H9 (cell line): Measurements from ENCODE around the gene ERRFI1. TPM values are rescaled to one million over a fixed set of nuclear protein-coding genes. Genes with fewer than 3 reads are reported as not detected.

ENCODE experiments used
- DNase-seq: peaks from one replicate; pipeline ENCODE4 v3.0.0-alpha.2; 2017
- H2AFZ ChIP-seq: one replicate; pipeline ENCODE4 v1.6.1; 2013; ENCODE audit warnings: mild to moderate bottlenecking, low read length, control low read depth, moderate library complexity
- H2AK5ac ChIP-seq: 2 replicates; pipeline ENCODE4 v1.6.1; 2013; ENCODE audit warnings: low read length, control low read depth, mixed read lengths; ENCODE audit not compliant: insufficient read length
- H2BK120ac ChIP-seq: one replicate; pipeline ENCODE4 v1.6.1; 2013; ENCODE audit warnings: low read depth, mild to moderate bottlenecking, low read length, control low read depth, inconsistent platforms; ENCODE audit not compliant: poor library complexity, severe bottlenecking
- H2BK12ac ChIP-seq: 2 replicates; pipeline ENCODE4 v1.6.1; 2013; ENCODE audit warnings: low read length, control low read depth, mixed read lengths, low read depth; ENCODE audit not compliant: insufficient read length
- H2BK15ac ChIP-seq: 2 replicates; pipeline ENCODE4 v1.6.1; 2013; ENCODE audit warnings: low read depth, low read length, control low read depth
- H2BK20ac ChIP-seq: one replicate; pipeline ENCODE4 v1.6.1; 2013; ENCODE audit warnings: low read depth, mild to moderate bottlenecking, low read length, control low read depth, inconsistent platforms; ENCODE audit not compliant: poor library complexity, severe bottlenecking
- H2BK5ac ChIP-seq: 2 replicates; pipeline ENCODE4 v1.6.1; 2013; ENCODE audit warnings: low read length, control low read depth, mixed read lengths; ENCODE audit not compliant: insufficient read length
- H3K14ac ChIP-seq: 2 replicates; pipeline ENCODE4 v1.6.1; 2013; ENCODE audit warnings: low read length, control low read depth; ENCODE audit not compliant: insufficient read depth
- H3K18ac ChIP-seq: 2 replicates; pipeline ENCODE4 v1.6.1; 2013; ENCODE audit warnings: low read depth, mild to moderate bottlenecking, mixed read lengths, low read length, control low read depth; ENCODE audit not compliant: insufficient read length
- H3K23ac ChIP-seq: 2 replicates; pipeline ENCODE4 v1.6.1; 2013; ENCODE audit warnings: low read length, control low read depth, mixed read lengths, low read depth; ENCODE audit not compliant: insufficient read length
- H3K23me2 ChIP-seq: 2 replicates; pipeline ENCODE4 v1.6.1; 2013; ENCODE audit warnings: low read depth, mild to moderate bottlenecking, mixed read lengths, low read length, control low read depth; ENCODE audit not compliant: insufficient read length, poor library complexity, severe bottlenecking
- H3K27ac ChIP-seq: 2 replicates; pipeline ENCODE4 v1.5.1; 2013; ENCODE audit warnings: low read length, control low read depth, mixed read lengths, low read depth; ENCODE audit not compliant: insufficient read length
- H3K27me3 ChIP-seq: 2 replicates; pipeline ENCODE4 v1.6.1; 2013; ENCODE audit warnings: low read length, control low read depth, inconsistent platforms; ENCODE audit not compliant: insufficient read depth
- H3K4ac ChIP-seq: 2 replicates; pipeline ENCODE4 v1.6.1; 2013; ENCODE audit warnings: low read depth, mild to moderate bottlenecking, control low read depth, inconsistent platforms, low read length, moderate library complexity
- H3K4me1 ChIP-seq: 2 replicates; pipeline ENCODE4 v1.6.1; 2013; ENCODE audit warnings: low read length, control low read depth, inconsistent platforms; ENCODE audit not compliant: insufficient read depth
- H3K4me2 ChIP-seq: 2 replicates; pipeline ENCODE4 v1.6.1; 2013; ENCODE audit warnings: low read length, control low read depth, mixed read lengths; ENCODE audit not compliant: insufficient read length, insufficient read depth
- H3K56ac ChIP-seq: 2 replicates; pipeline ENCODE4 v1.6.1; 2013; ENCODE audit warnings: low read depth, mild to moderate bottlenecking, mixed read lengths, low read length, control low read depth; ENCODE audit not compliant: insufficient read length
- H3K79me1 ChIP-seq: 2 replicates; pipeline ENCODE4 v1.6.1; 2013; ENCODE audit warnings: low read depth, mild to moderate bottlenecking, moderate library complexity, low read length, control low read depth, inconsistent platforms; ENCODE audit not compliant: insufficient read depth, poor library complexity, severe bottlenecking
- H3K79me2 ChIP-seq: 2 replicates; pipeline ENCODE4 v1.6.1; 2013; ENCODE audit warnings: low read length, control low read depth, inconsistent platforms; ENCODE audit not compliant: insufficient read depth
- H3K9ac ChIP-seq: 2 replicates; pipeline ENCODE4 v1.6.1; 2013; ENCODE audit warnings: low read length, control low read depth, mixed read lengths; ENCODE audit not compliant: insufficient read length; ENCODE audit errors: extremely low read depth
- H3K9me3 ChIP-seq: one replicate; pipeline ENCODE4 v1.6.1; 2013; ENCODE audit warnings: low read depth, low read length, inconsistent platforms; ENCODE audit not compliant: control insufficient read depth
- H3T11ph ChIP-seq: one replicate; pipeline ENCODE4 v1.6.1; 2013; ENCODE audit warnings: mild to moderate bottlenecking, low read length, control low read depth, inconsistent platforms
- H4K20me1 ChIP-seq: one replicate; pipeline ENCODE4 v1.6.1; 2013; ENCODE audit not compliant: control insufficient read depth, insufficient read length, insufficient read depth
- H4K5ac ChIP-seq: 2 replicates; pipeline ENCODE4 v1.6.1; 2013; ENCODE audit warnings: low read depth, mild to moderate bottlenecking, mixed read lengths, low read length, control low read depth; ENCODE audit not compliant: insufficient read length
- H4K8ac ChIP-seq: replicated peaks from 2 replicates; pipeline ENCODE4 v1.6.1; 2013; ENCODE audit warnings: low read length, control low read depth, mixed read lengths, low read depth; ENCODE audit not compliant: insufficient read length
- H4K91ac ChIP-seq: 2 replicates; pipeline ENCODE4 v1.6.1; 2013; ENCODE audit warnings: low read depth, mild to moderate bottlenecking, moderate library complexity, mixed read lengths, low read length, control low read depth; ENCODE audit not compliant: insufficient read length
- H3K27ac Mint-ChIP-seq, 3 experiments: 2 replicates in 2 of 3; 3 replicates in 1 of 3; pipeline ENCODE4 v1.8.0; 2020 to 2021; ENCODE audit warnings: mixed read lengths in 3 of 3, mild to moderate bottlenecking in 1 of 3, moderate library complexity in 1 of 3
- H3K27me3 Mint-ChIP-seq: 2 replicates; pipeline ENCODE4 v1.8.0; 2021; ENCODE audit warnings: low read depth, mild to moderate bottlenecking, moderate library complexity, mixed read lengths
- H3K36me3 Mint-ChIP-seq, 3 experiments: 2 replicates in 2 of 3; 3 replicates in 1 of 3; pipeline ENCODE4 v1.8.0; 2020 to 2021; ENCODE audit warnings: low read depth in 3 of 3, mixed read lengths in 3 of 3; ENCODE audit not compliant: insufficient read depth in 1 of 3
- H3K4me1 Mint-ChIP-seq, 2 experiments: 2 replicates each; pipeline ENCODE4 v1.8.0; 2020; ENCODE audit warnings: mixed read lengths in 2 of 2
- H3K4me3 Mint-ChIP-seq, 2 experiments: 2 replicates in 1 of 2; 3 replicates in 1 of 2; pipeline ENCODE4 v1.8.0; 2020 to 2021; ENCODE audit warnings: mild to moderate bottlenecking in 2 of 2, mixed read lengths in 2 of 2, moderate library complexity in 1 of 2
- H3K9me3 Mint-ChIP-seq, 2 experiments: 2 replicates in 1 of 2; 3 replicates in 1 of 2; pipeline ENCODE4 v1.8.0; 2020; ENCODE audit warnings: mild to moderate bottlenecking in 2 of 2, mixed read lengths in 2 of 2, moderate library complexity in 1 of 2
- CTCF ChIP-seq: fragments of 200-600 bp; sonication (generic); conservative IDR thresholded peaks from 3 replicates; pipeline ENCODE4 v1.8.0; 2021; ENCODE audit warnings: antibody characterized with exemption, mild to moderate bottlenecking
- WGBS: extraction: QIAGEN DNeasy Blood & Tissue Kit; methylation state at CpG from one replicate; pipeline ENCODE4 v1.1.7; 2013; ENCODE audit warnings: missing lambda C conversion rate, low lambda C conversion rate, mixed read lengths; ENCODE audit not compliant: insufficient read length; ENCODE audit errors: extremely low coverage; 5-methylcytosine and 5-hydroxymethylcytosine counted together
- total RNA-seq: library from RNA; stranded (reverse); gene quantifications from 2 replicates; pipeline ENCODE4 v1.2.1, GENCODE V29; 2021

The ERRFI1 gene
- total RNA-seq, 1 experiment from 2014 or later, result 20.8 TPM

GRCh38 chr1:8062861-8063260 is 36.8 kb upstream of the ERRFI1 start:
- Histone ChIP-seq H3K23ac (no peak overlapping the region), H3K4me1 (no peaks in the 10 kb centered on the region), H3K18ac (no peak overlapping the region), H3K56ac (no peak overlapping the region), H3K79me2 (no peaks in the 10 kb centered on the region), H2AFZ (no peak overlapping the region), H3K4ac (no peak overlapping the region), H3K4me2 (no peak overlapping the region), H3K27ac (no peak overlapping the region), H4K8ac (no peak overlapping the region), H3K79me1 (no peaks in the 10 kb centered on the region), H3K9me3 (no peaks in the 10 kb centered on the region), H3T11ph (no peak overlapping the region), H3K23me2 (no peaks in the 10 kb centered on the region), H4K20me1 (no peaks in the 10 kb centered on the region), H2BK20ac (no peak overlapping the region), H2BK120ac (no peak overlapping the region), H2BK12ac (no peak overlapping the region), H3K9ac (no peak overlapping the region), H3K27me3 (no peaks in the 10 kb centered on the region), H2BK15ac (no peak overlapping the region), H4K91ac (no peak overlapping the region), H3K14ac (no peak overlapping the region), H4K5ac (no peak overlapping the region), H2AK5ac (no peak overlapping the region), H2BK5ac (no peak overlapping the region)
- WGBS, result no CpG with 5 or more reads among the region's 4 CpGs
- no peak for TF ChIP-seq CTCF
- DNase-seq, result no peak
- Mint-ChIP-seq H3K27ac (no peak overlapping the region), H3K9me3 (peaks cover 4% of the 10 kb centered on the region in 2 experiments; a peak in 4 of 5 replicates), H3K27me3 (no peaks in the 10 kb centered on the region; the same call in 1 of the 2 replicates), H3K4me3 (no peak overlapping the region), H3K4me1 (peaks cover 10% of the 10 kb centered on the region in 2 experiments; a peak in 3 of 4 replicates), H3K36me3 (peaks cover 0 to 4% (median 1%) of the 10 kb centered on the region in 3 experiments; a peak in 2 of 7 replicates)
